ENCODE measurements around the gene TP53I11. TPM values are rescaled to one million over a fixed set of nuclear protein-coding genes. Genes with fewer than 3 reads are reported as not detected.

The TP53I11 gene
- total RNA-seq, 1 donor from 2014 or later, result 11.1 TPM

GRCh38 chr11:44978274-44978960 lies 27.7 kb upstream of the TP53I11 start:
- no peak for DNase-seq

GRCh38 chr11:44977493-44977984 lies 26.9 kb upstream of the TP53I11 start:
- no peak for DNase-seq

- DNase-seq, result no peak
These were observed 25.9 kb upstream of the TP53I11 start for GRCh38 chr11:44976576-44976975.

- DNase-seq, result no peak
These were observed 23.8 kb upstream of the TP53I11 start for GRCh38 chr11:44974402-44975000.

GRCh38 chr11:44973632-44974401 lies 23.1 kb upstream of the TP53I11 start:
- no peak for DNase-seq

DNA sequence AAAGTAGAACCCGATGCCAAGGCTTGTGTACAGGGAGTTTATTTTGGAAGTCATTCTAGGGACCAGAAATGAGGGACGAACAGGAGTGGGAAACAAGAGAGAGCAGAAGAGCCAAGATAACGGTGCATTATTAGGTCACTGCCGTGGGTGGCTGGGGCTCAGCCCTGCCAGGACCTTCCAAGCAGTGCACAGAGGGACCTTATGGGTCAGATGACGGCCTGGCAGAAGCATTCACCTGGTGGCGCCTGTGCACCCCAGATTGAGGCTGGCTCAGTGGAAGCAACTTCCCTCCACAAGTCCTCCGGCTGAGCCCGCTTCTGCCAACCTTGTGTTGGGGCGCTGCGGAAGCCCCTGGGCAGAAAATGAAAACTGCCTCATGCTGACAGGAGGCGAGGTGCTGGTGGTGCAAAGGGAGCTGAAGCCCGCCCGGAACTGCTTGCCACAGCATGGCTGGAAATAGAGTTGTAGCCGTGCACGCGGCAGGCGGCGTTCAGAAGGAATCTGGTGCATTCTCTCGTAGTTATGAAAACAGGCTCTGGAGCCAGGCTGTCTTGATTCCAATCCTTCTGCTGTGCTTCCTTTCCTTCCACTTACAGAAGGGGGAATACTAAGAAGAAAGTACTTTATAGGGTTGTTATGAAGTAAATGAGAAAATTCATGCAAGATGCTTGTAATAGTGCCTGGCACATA lies 22.2 kb upstream of the TP53I11 start:
- DNase-seq, result no peak

DNA sequence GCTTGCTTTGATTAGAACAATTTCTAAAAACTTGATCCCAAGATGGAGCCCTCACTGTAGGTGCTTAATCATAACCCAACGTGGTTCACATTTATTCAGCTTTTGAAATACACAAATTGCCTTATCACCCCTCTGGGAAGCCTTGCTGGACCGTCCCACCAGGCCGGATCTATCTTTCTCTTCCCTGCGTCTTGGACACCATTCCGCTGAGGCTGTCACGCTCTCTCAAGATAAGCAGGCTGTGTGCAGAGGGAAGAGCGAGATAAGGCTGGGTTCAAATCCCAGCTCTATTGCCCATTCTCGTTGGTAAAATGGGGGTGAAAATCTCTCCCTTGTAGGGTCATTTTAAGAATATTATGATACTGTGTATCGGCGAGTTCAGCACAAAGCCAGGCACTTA lies 20.5 kb upstream of the TP53I11 start:
- DNase-seq, result no peak

- no peak for DNase-seq
These were observed 19.6 kb upstream of the TP53I11 start for GRCh38 chr11:44970293-44970692.

DNA sequence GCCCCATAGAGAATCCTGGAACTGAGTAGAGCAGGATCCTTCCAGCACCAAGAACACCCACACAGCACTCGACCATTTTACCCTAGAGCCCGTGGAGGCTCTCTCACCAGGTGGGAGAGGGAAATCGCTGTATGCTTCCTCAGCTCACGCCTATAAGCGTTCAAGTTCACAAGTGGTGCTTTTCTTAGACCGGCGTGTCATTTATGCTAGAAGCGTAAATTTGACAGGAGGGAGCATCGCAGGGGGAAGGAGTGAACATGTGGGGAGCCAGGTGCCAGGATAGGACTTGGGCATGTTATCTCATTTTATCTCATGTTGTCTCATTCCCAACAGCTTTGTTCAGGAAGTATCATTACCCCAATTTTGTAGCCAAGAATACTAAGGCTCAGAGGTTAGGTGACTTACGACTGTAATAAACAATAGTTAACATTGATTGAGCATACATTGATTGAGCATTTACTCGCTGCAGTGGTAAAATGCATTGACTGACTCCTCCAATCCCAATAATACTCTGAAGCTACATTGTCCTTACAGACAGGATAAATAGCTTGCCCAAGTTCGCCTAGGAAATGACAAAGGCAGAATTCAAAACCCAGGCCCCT lies 19.1 kb upstream of the TP53I11 start:
- no peak for DNase-seq

GRCh38 chr11:44968510-44968909 lies 17.8 kb upstream of the TP53I11 start:
- DNase-seq, result no peak

GRCh38 chr11:44967930-44968496 lies 17.3 kb upstream of the TP53I11 start:
- no peak for DNase-seq

- DNase-seq, result no peak
These were observed 16.0 kb upstream of the TP53I11 start for GRCh38 chr11:44966694-44967093.

DNA sequence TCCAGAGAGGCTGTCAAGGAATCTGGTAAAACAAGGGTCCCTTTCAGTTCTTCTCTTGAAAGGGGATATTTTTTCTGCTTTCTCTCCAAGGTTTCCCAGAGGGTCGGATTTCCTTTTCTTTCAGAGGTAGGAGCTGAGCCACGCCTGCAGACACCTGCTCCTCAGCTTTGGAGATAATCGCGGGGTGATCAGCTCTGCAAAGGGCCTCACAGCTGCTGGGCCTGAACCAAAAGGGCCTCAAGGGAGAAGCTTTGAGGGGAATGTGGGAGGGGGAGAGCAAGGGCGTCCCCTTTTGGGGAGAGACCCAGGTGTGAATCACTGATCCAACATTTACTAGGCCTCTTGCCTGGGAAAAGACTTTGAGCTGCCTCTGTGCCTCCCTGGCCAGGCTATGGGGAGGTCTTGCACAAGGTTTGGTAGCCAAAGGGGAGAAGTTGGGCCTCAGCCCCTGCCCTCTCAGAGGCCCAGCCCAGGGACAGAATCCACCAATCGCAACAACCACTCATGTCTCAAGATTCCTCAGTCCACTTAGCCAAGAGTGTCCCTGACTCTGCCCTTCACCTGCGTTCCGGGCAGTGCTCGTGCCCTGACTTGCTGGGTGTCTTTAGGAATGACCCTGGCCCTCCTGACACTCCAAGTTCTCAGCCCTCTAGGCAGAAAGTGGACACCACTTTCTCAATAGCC lies 14.0 kb upstream of the TP53I11 start:
- no peak for DNase-seq

DNA sequence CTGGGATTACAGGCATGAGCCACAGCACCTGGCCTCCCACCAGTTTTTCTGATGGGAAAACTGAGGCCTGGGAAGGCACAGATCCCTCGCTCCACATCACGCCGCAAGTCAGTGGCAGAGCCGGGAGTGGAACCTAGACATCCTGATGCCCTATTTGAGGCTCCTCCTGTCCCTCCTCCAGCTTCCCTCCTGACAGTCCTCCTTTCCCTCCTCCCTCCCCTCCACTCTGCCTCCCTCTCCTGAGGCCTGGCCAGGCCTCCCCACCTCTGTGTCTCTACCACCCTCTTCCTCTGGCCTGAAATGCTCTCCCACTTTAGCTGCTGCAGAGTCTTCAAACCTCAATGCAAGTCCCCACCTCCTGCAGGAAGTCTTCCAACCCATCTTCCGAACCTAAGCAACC lies 13.3 kb upstream of the TP53I11 start:
- DNase-seq, result no peak

DNA sequence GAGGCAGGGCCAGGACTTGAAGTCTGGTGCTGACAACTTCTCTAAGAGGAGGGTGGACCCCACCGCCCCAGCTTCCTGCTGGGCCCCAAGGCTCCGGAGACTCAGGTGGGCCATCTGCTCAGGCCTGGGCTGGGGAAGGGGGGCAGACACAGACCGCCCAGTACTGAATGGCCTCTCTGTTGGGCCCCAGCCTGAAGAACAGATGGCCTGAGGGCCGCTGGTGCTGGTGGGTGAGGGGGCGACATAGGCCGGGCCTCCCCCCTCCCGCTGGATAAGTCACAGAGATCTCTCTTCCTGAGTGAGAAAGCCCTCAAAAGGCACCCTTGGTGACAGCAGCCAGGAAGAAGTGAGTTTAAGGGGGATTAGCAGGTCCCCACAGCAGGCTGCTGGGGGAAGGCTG lies 12.5 kb upstream of the TP53I11 start:
- no peak for DNase-seq

GRCh38 chr11:44962464-44962863 lies 11.8 kb upstream of the TP53I11 start:
- DNase-seq, result no peak

GRCh38 chr11:44960200-44960845 lies 9.6 kb upstream of the TP53I11 start:
- DNase-seq, result no peak

- no peak for DNase-seq
These were observed 8.4 kb upstream of the TP53I11 start for GRCh38 chr11:44959064-44959463.

- DNase-seq, result no peak
These were observed 7.3 kb upstream of the TP53I11 start for GRCh38 chr11:44957776-44958564.

- DNase-seq, result no peak
These were observed 6.4 kb upstream of the TP53I11 start for GRCh38 chr11:44957040-44957515.
